Measurements from ENCODE around the gene TMEM141. TPM values are rescaled to one million over a fixed set of nuclear protein-coding genes. Genes with fewer than 3 reads are reported as not detected.
A peak's percentile ranks its signal among the peaks of the same experiment; 100 is the strongest.
"Not testable (repeated sequence)": the region's sequence is repeated elsewhere in the genome, so short reads cannot be mapped to it uniquely, and the experiment has no call there.

The TMEM141 gene
- total RNA-seq, 4 donors from 2014 or later: 71.1 to 148 (median 115) TPM

GRCh38 chr9:136760424-136760823 is 30.7 kb upstream of the TMEM141 start:
- no peak for TF ChIP-seq POLR2AphosphoS5 (IDR thresholded peaks at IDR 0.05)
- no peak for TF ChIP-seq CTCF (IDR thresholded peaks at IDR 0.05)
- TF ChIP-seq POLR2A (IDR thresholded peaks at IDR 0.05): no peak
- TF ChIP-seq EP300 (IDR thresholded peaks at IDR 0.05): no peak
- no peak for DNase-seq (ENCODE audit: low spot score in 2 of 2)
- WGBS: 60% methylated on average over 3 of the region's 25 CpGs
- Histone ChIP-seq H3K36me3 (no peaks in the 10 kb centered on the region), H3K9me3 (peaks cover 6% of the 10 kb centered on the region), H3K27me3 (peaks cover 62% of the 10 kb centered on the region), H3K4me3 (no peak overlapping the region), H3K27ac (no peak overlapping the region), H3K4me1 (peaks cover 8% of the 10 kb centered on the region)

- not testable (repeated sequence) for H3K4me3 ChIP-seq; H3K27ac ChIP-seq; H3K36me3 ChIP-seq; H3K9me3 ChIP-seq; DNase-seq (ENCODE audit: low spot score in 2 of 2); H3K4me1 ChIP-seq
- TF ChIP-seq CTCF (IDR thresholded peaks at IDR 0.05): peak in 1 of 2 donors; percentile 26
- 48% methylated on average over 21 of the region's 22 CpGs for WGBS
- H3K27me3 ChIP-seq: peaks cover 62% of the 10 kb centered on the region
Observed at GRCh38 chr9:136760834-136761544, 30.2 kb upstream of the TMEM141 start.

DNA sequence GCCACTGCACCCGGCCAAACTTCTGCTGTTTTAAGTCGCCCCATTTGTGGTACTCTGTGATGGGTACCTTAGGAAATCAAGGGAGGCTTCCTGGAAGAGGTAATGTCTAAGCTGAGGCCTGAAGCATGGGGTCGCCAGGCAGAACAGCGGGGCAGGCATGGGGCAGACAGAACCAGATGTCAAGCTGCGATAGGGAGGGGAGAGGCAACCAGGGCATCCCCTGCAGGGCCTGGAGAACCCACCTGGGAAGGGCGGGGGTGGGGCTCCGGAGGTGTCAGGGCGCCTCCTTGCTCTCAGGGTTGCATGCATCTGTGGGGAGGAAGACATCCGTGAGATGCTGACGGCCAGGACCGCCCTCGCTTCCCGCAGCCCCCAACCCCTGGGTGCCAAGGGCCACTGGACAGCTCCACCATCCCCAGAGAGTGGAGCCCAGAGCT is 29.6 kb upstream of the TMEM141 start:
- H3K4me1 ChIP-seq: peaks cover 8% of the 10 kb centered on the region
- H3K36me3 ChIP-seq: no peaks in the 10 kb centered on the region
- WGBS: 74% methylated on average over 8 of the region's 13 CpGs
- DNase-seq (ENCODE audit: low spot score in 2 of 2): no peak
- no peak for TF ChIP-seq CTCF (IDR thresholded peaks at IDR 0.05)
- TF ChIP-seq EP300 (IDR thresholded peaks at IDR 0.05): no peak
- TF ChIP-seq POLR2AphosphoS5 (IDR thresholded peaks at IDR 0.05): no peak
- no peak for TF ChIP-seq POLR2A (IDR thresholded peaks at IDR 0.05)
- peaks cover 62% of the 10 kb centered on the region for H3K27me3 ChIP-seq
- no peak overlapping the region for H3K4me3 ChIP-seq
- no peaks in the 10 kb centered on the region for H3K9me3 ChIP-seq
- H3K27ac ChIP-seq: no peak overlapping the region

- H3K27me3 ChIP-seq: peaks cover 67% of the 10 kb centered on the region
Observed at GRCh38 chr9:136762221-136762691, 28.9 kb upstream of the TMEM141 start.

More at GRCh38 chr9:136762221-136762691, 28.9 kb upstream of the TMEM141 start:
- no peaks in the 10 kb centered on the region for H3K9me3 ChIP-seq
- WGBS: 79% methylated on average over 15 of the region's 17 CpGs
- DNase-seq (ENCODE audit: low spot score in 2 of 2): no peak
- TF ChIP-seq EP300 (IDR thresholded peaks at IDR 0.05) (no peak), POLR2A (IDR thresholded peaks at IDR 0.05) (no peak), CTCF (IDR thresholded peaks at IDR 0.05) (no peak), POLR2AphosphoS5 (IDR thresholded peaks at IDR 0.05) (no peak)
- H3K4me1 ChIP-seq: peaks cover 8% of the 10 kb centered on the region
- H3K36me3 ChIP-seq: no peaks in the 10 kb centered on the region
- no peak overlapping the region for H3K4me3 ChIP-seq
- no peak overlapping the region for H3K27ac ChIP-seq

Measured in suprapubic skin (tissue), 4 donors.